Measurements from ENCODE around the gene SLC7A14.

The SLC7A14 gene

GRCh38 chr3:170426240-170426797 is 159.6 kb downstream of the SLC7A14 start:
- no peak for DNase-seq (ENCODE audit: low read depth in 2 of 2)

GRCh38 chr3:170425491-170426239 is 160.2 kb downstream of the SLC7A14 start:
- DNase-seq (ENCODE audit: low read depth in 2 of 2) = no peak

- no peak for DNase-seq (ENCODE audit: low read depth in 2 of 2)
Measured at GRCh38 chr3:170424879-170425278, 161.0 kb downstream of the SLC7A14 start.

- no peak for DNase-seq (ENCODE audit: low read depth in 2 of 2)
Measured at GRCh38 chr3:170423001-170423615, 162.8 kb downstream of the SLC7A14 start.

GRCh38 chr3:170421758-170422157 is 164.1 kb downstream of the SLC7A14 start:
- no peak for DNase-seq (ENCODE audit: low read depth in 2 of 2)

GRCh38 chr3:170421111-170421641 is 164.7 kb downstream of the SLC7A14 start:
- DNase-seq (ENCODE audit: low read depth in 2 of 2) = no peak

- no peak for DNase-seq (ENCODE audit: low read depth in 2 of 2)
Measured at GRCh38 chr3:170420307-170420821, 165.5 kb downstream of the SLC7A14 start.

GRCh38 chr3:170419557-170420087 is 166.3 kb downstream of the SLC7A14 start:
- DNase-seq (ENCODE audit: low read depth in 2 of 2) = no peak

- peak; percentile 71 to 75 for DNase-seq (ENCODE audit: low read depth in 2 of 2)
Measured at GRCh38 chr3:170418422-170419398, 167.2 kb downstream of the SLC7A14 start, which contains the start of gene CLDN11. Gene CLDN11 (plus strand): TSS chr3:170418868. CDS start chr3:170419067, 199 bp downstream.

GRCh38 chr3:170417090-170417489 is 168.8 kb downstream of the SLC7A14 start:
- DNase-seq (ENCODE audit: low read depth in 2 of 2) = no peak

GRCh38 chr3:170414202-170414663 is 171.6 kb downstream of the SLC7A14 start:
- peak; percentile 98 to 99 for DNase-seq (ENCODE audit: low read depth in 2 of 2)

GRCh38 chr3:170413291-170413690 is 172.6 kb downstream of the SLC7A14 start:
- DNase-seq (ENCODE audit: low read depth in 2 of 2) = no peak

GRCh38 chr3:170410428-170411029 is 175.3 kb downstream of the SLC7A14 start:
- DNase-seq (ENCODE audit: low read depth in 2 of 2) = no peak
